H9 (cell line): ENCODE results near the gene ERICH4. TPM values are rescaled to one million over a fixed set of nuclear protein-coding genes. Genes with fewer than 3 reads are reported as not detected.

ENCODE experiments used
- DNase-seq: peaks from one replicate; pipeline ENCODE4 v3.0.0-alpha.2; 2017
- H2AFZ ChIP-seq: one replicate; pipeline ENCODE4 v1.6.1; 2013; ENCODE audit warnings: mild to moderate bottlenecking, low read length, control low read depth, moderate library complexity
- H2AK5ac ChIP-seq: 2 replicates; pipeline ENCODE4 v1.6.1; 2013; ENCODE audit warnings: low read length, control low read depth, mixed read lengths; ENCODE audit not compliant: insufficient read length
- H2BK120ac ChIP-seq: one replicate; pipeline ENCODE4 v1.6.1; 2013; ENCODE audit warnings: low read depth, mild to moderate bottlenecking, low read length, control low read depth, inconsistent platforms; ENCODE audit not compliant: poor library complexity, severe bottlenecking
- H2BK12ac ChIP-seq: 2 replicates; pipeline ENCODE4 v1.6.1; 2013; ENCODE audit warnings: low read length, control low read depth, mixed read lengths, low read depth; ENCODE audit not compliant: insufficient read length
- H2BK15ac ChIP-seq: 2 replicates; pipeline ENCODE4 v1.6.1; 2013; ENCODE audit warnings: low read depth, low read length, control low read depth
- H2BK20ac ChIP-seq: one replicate; pipeline ENCODE4 v1.6.1; 2013; ENCODE audit warnings: low read depth, mild to moderate bottlenecking, low read length, control low read depth, inconsistent platforms; ENCODE audit not compliant: poor library complexity, severe bottlenecking
- H2BK5ac ChIP-seq: 2 replicates; pipeline ENCODE4 v1.6.1; 2013; ENCODE audit warnings: low read length, control low read depth, mixed read lengths; ENCODE audit not compliant: insufficient read length
- H3K14ac ChIP-seq: 2 replicates; pipeline ENCODE4 v1.6.1; 2013; ENCODE audit warnings: low read length, control low read depth; ENCODE audit not compliant: insufficient read depth
- H3K18ac ChIP-seq: 2 replicates; pipeline ENCODE4 v1.6.1; 2013; ENCODE audit warnings: low read depth, mild to moderate bottlenecking, mixed read lengths, low read length, control low read depth; ENCODE audit not compliant: insufficient read length
- H3K23ac ChIP-seq: 2 replicates; pipeline ENCODE4 v1.6.1; 2013; ENCODE audit warnings: low read length, control low read depth, mixed read lengths, low read depth; ENCODE audit not compliant: insufficient read length
- H3K23me2 ChIP-seq: 2 replicates; pipeline ENCODE4 v1.6.1; 2013; ENCODE audit warnings: low read depth, mild to moderate bottlenecking, mixed read lengths, low read length, control low read depth; ENCODE audit not compliant: insufficient read length, poor library complexity, severe bottlenecking
- H3K27ac ChIP-seq: 2 replicates; pipeline ENCODE4 v1.5.1; 2013; ENCODE audit warnings: low read length, control low read depth, mixed read lengths, low read depth; ENCODE audit not compliant: insufficient read length
- H3K27me3 ChIP-seq: 2 replicates; pipeline ENCODE4 v1.6.1; 2013; ENCODE audit warnings: low read length, control low read depth, inconsistent platforms; ENCODE audit not compliant: insufficient read depth
- H3K4ac ChIP-seq: 2 replicates; pipeline ENCODE4 v1.6.1; 2013; ENCODE audit warnings: low read depth, mild to moderate bottlenecking, control low read depth, inconsistent platforms, low read length, moderate library complexity
- H3K4me1 ChIP-seq: 2 replicates; pipeline ENCODE4 v1.6.1; 2013; ENCODE audit warnings: low read length, control low read depth, inconsistent platforms; ENCODE audit not compliant: insufficient read depth
- H3K4me2 ChIP-seq: 2 replicates; pipeline ENCODE4 v1.6.1; 2013; ENCODE audit warnings: low read length, control low read depth, mixed read lengths; ENCODE audit not compliant: insufficient read length, insufficient read depth
- H3K56ac ChIP-seq: 2 replicates; pipeline ENCODE4 v1.6.1; 2013; ENCODE audit warnings: low read depth, mild to moderate bottlenecking, mixed read lengths, low read length, control low read depth; ENCODE audit not compliant: insufficient read length
- H3K79me1 ChIP-seq: 2 replicates; pipeline ENCODE4 v1.6.1; 2013; ENCODE audit warnings: low read depth, mild to moderate bottlenecking, moderate library complexity, low read length, control low read depth, inconsistent platforms; ENCODE audit not compliant: insufficient read depth, poor library complexity, severe bottlenecking
- H3K79me2 ChIP-seq: 2 replicates; pipeline ENCODE4 v1.6.1; 2013; ENCODE audit warnings: low read length, control low read depth, inconsistent platforms; ENCODE audit not compliant: insufficient read depth
- H3K9ac ChIP-seq: 2 replicates; pipeline ENCODE4 v1.6.1; 2013; ENCODE audit warnings: low read length, control low read depth, mixed read lengths; ENCODE audit not compliant: insufficient read length; ENCODE audit errors: extremely low read depth
- H3K9me3 ChIP-seq: one replicate; pipeline ENCODE4 v1.6.1; 2013; ENCODE audit warnings: low read depth, low read length, inconsistent platforms; ENCODE audit not compliant: control insufficient read depth
- H3T11ph ChIP-seq: one replicate; pipeline ENCODE4 v1.6.1; 2013; ENCODE audit warnings: mild to moderate bottlenecking, low read length, control low read depth, inconsistent platforms
- H4K20me1 ChIP-seq: one replicate; pipeline ENCODE4 v1.6.1; 2013; ENCODE audit not compliant: control insufficient read depth, insufficient read length, insufficient read depth
- H4K5ac ChIP-seq: 2 replicates; pipeline ENCODE4 v1.6.1; 2013; ENCODE audit warnings: low read depth, mild to moderate bottlenecking, mixed read lengths, low read length, control low read depth; ENCODE audit not compliant: insufficient read length
- H4K8ac ChIP-seq: replicated peaks from 2 replicates; pipeline ENCODE4 v1.6.1; 2013; ENCODE audit warnings: low read length, control low read depth, mixed read lengths, low read depth; ENCODE audit not compliant: insufficient read length
- H4K91ac ChIP-seq: 2 replicates; pipeline ENCODE4 v1.6.1; 2013; ENCODE audit warnings: low read depth, mild to moderate bottlenecking, moderate library complexity, mixed read lengths, low read length, control low read depth; ENCODE audit not compliant: insufficient read length
- H3K27ac Mint-ChIP-seq, 3 experiments: 2 replicates in 2 of 3; 3 replicates in 1 of 3; pipeline ENCODE4 v1.8.0; 2020 to 2021; ENCODE audit warnings: mixed read lengths in 3 of 3, mild to moderate bottlenecking in 1 of 3, moderate library complexity in 1 of 3
- H3K27me3 Mint-ChIP-seq: 2 replicates; pipeline ENCODE4 v1.8.0; 2021; ENCODE audit warnings: low read depth, mild to moderate bottlenecking, moderate library complexity, mixed read lengths
- H3K36me3 Mint-ChIP-seq, 3 experiments: 2 replicates in 2 of 3; 3 replicates in 1 of 3; pipeline ENCODE4 v1.8.0; 2020 to 2021; ENCODE audit warnings: low read depth in 3 of 3, mixed read lengths in 3 of 3; ENCODE audit not compliant: insufficient read depth in 1 of 3
- H3K4me1 Mint-ChIP-seq, 2 experiments: 2 replicates each; pipeline ENCODE4 v1.8.0; 2020; ENCODE audit warnings: mixed read lengths in 2 of 2
- H3K4me3 Mint-ChIP-seq, 2 experiments: 2 replicates in 1 of 2; 3 replicates in 1 of 2; pipeline ENCODE4 v1.8.0; 2020 to 2021; ENCODE audit warnings: mild to moderate bottlenecking in 2 of 2, mixed read lengths in 2 of 2, moderate library complexity in 1 of 2
- H3K9me3 Mint-ChIP-seq, 2 experiments: 2 replicates in 1 of 2; 3 replicates in 1 of 2; pipeline ENCODE4 v1.8.0; 2020; ENCODE audit warnings: mild to moderate bottlenecking in 2 of 2, mixed read lengths in 2 of 2, moderate library complexity in 1 of 2
- CTCF ChIP-seq: fragments of 200-600 bp; sonication (generic); conservative IDR thresholded peaks from 3 replicates; pipeline ENCODE4 v1.8.0; 2021; ENCODE audit warnings: antibody characterized with exemption, mild to moderate bottlenecking
- WGBS: extraction: QIAGEN DNeasy Blood & Tissue Kit; methylation state at CpG from one replicate; pipeline ENCODE4 v1.1.7; 2013; ENCODE audit warnings: missing lambda C conversion rate, low lambda C conversion rate, mixed read lengths; ENCODE audit not compliant: insufficient read length; ENCODE audit errors: extremely low coverage; 5-methylcytosine and 5-hydroxymethylcytosine counted together
- total RNA-seq: library from RNA; stranded (reverse); gene quantifications from 2 replicates; pipeline ENCODE4 v1.2.1, GENCODE V29; 2021

ERICH4 gene
- total RNA-seq, 1 experiment from 2014 or later: not detected

GRCh38 chr19:41411100-41411967 lies 31.6 kb upstream of the ERICH4 start:
- no CpG with 5 or more reads among the region's 9 CpGs for WGBS

More at GRCh38 chr19:41411100-41411967, 31.6 kb upstream of the ERICH4 start:
- no peaks in the 10 kb centered on the region for H3K9me3 ChIP-seq
- H3K23ac ChIP-seq: no peak overlapping the region
- no peak for TF ChIP-seq CTCF
- no peak for DNase-seq
- no peak overlapping the region for H4K8ac ChIP-seq
- H2BK5ac ChIP-seq: no peak overlapping the region
- Mint-ChIP-seq H3K9me3 (no peaks in the 10 kb centered on the region), H3K27ac (no peak overlapping the region), H3K4me3 (no peak overlapping the region), H3K4me1 (peaks cover 7 to 16% of the 10 kb centered on the region in 2 experiments), H3K27me3 (no peaks in the 10 kb centered on the region; the same call in 1 of the 2 replicates), H3K36me3 (peaks cover 0 to 21% (median 16%) of the 10 kb centered on the region in 3 experiments; a peak in 5 of 7 replicates)
- no peak overlapping the region for H3K4me2 ChIP-seq
- no peak overlapping the region for H3K4ac ChIP-seq
- no peak overlapping the region for H3K27ac ChIP-seq
- no peak overlapping the region for H3K9ac ChIP-seq
- H3T11ph ChIP-seq: no peak overlapping the region
- H3K4me1 ChIP-seq: no peaks in the 10 kb centered on the region; the same call in 1 of the 2 replicates
- no peak overlapping the region for H3K56ac ChIP-seq
- no peaks in the 10 kb centered on the region for H3K79me1 ChIP-seq
- H2BK12ac ChIP-seq: no peak overlapping the region
- H3K18ac ChIP-seq: no peak overlapping the region
- peaks cover 3% of the 10 kb centered on the region for H4K20me1 ChIP-seq
- no peak overlapping the region; the same call in 1 of the 2 replicates for H3K14ac ChIP-seq
- no peak overlapping the region for H2BK120ac ChIP-seq
- no peak overlapping the region for H4K91ac ChIP-seq
- H3K79me2 ChIP-seq: no peaks in the 10 kb centered on the region
- no peak overlapping the region for H2AFZ ChIP-seq
- H2BK15ac ChIP-seq: no peak overlapping the region
- H3K27me3 ChIP-seq: no peaks in the 10 kb centered on the region
- H2BK20ac ChIP-seq: no peak overlapping the region
- peaks cover 4% of the 10 kb centered on the region for H3K23me2 ChIP-seq
- no peak overlapping the region for H4K5ac ChIP-seq
- H2AK5ac ChIP-seq: no peak overlapping the region
